Activated CD8-positive, alpha-beta T cell treated with anti-CD3 and anti-CD28 coated beads, Interleukin-2, amount 10 ng/mL, durations not matched to agents 7 days and 5 days (primary cell): ENCODE results near the gene FHOD1. TPM values are rescaled to one million over a fixed set of nuclear protein-coding genes. Genes with fewer than 3 reads are reported as not detected.
A peak's percentile ranks its signal among the peaks of the same experiment; 100 is the strongest.

Source experiments
- ATAC-seq: fragments of 150-1000 bp; cut with Tn5 transposase; one replicate; pipeline ENCODE4 v1.10.0; 2021; ENCODE audit warnings: moderate library complexity
- CTCF ChIA-PET: fragments of 350-600 bp; sonication (Branson Sonifier 250); formaldehyde crosslinking; loops from one replicate; lab custom pipeline; 2021; ENCODE audit warnings: antibody characterized with exemption; lab: Charles Lee
- POLR2A ChIA-PET: fragments of 350-600 bp; sonication (Branson Sonifier 250); formaldehyde crosslinking; loops from one replicate; lab custom pipeline; 2021; ENCODE audit warnings: antibody characterized with exemption; lab: Charles Lee
- DNase-seq: peaks from one replicate; pipeline ENCODE4 v3.0.0-alpha.2; 2020
- H3K27ac Mint-ChIP-seq: one replicate; pipeline ENCODE4 v1.8.0; 2021; ENCODE audit warnings: mild to moderate bottlenecking, mixed read lengths
- H3K27me3 Mint-ChIP-seq: one replicate; pipeline ENCODE4 v1.8.0; 2021; ENCODE audit warnings: low read depth, mixed read lengths
- H3K36me3 Mint-ChIP-seq: one replicate; pipeline ENCODE4 v1.8.0; 2021; ENCODE audit warnings: low read depth, mixed read lengths
- H3K4me1 Mint-ChIP-seq: one replicate; pipeline ENCODE4 v1.8.0; 2021; ENCODE audit warnings: low read depth, mixed read lengths
- H3K4me3 Mint-ChIP-seq: one replicate; pipeline ENCODE4 v1.8.0; 2021; ENCODE audit warnings: mild to moderate bottlenecking, mixed read lengths
- H3K9me3 Mint-ChIP-seq: one replicate; pipeline ENCODE4 v1.8.0; 2022; ENCODE audit warnings: mixed read lengths; ENCODE audit not compliant: insufficient read depth
- total RNA-seq, 2 experiments: library from RNA; stranded (reverse); gene quantifications; one replicate each; pipeline ENCODE4 v1.2.3, GENCODE V29; 2021

Gene FHOD1
- total RNA-seq = 100 to 1,000 TPM in 1 of 2 experiments, 10 to 100 TPM in 1; 93.4 to 101 TPM

DNA sequence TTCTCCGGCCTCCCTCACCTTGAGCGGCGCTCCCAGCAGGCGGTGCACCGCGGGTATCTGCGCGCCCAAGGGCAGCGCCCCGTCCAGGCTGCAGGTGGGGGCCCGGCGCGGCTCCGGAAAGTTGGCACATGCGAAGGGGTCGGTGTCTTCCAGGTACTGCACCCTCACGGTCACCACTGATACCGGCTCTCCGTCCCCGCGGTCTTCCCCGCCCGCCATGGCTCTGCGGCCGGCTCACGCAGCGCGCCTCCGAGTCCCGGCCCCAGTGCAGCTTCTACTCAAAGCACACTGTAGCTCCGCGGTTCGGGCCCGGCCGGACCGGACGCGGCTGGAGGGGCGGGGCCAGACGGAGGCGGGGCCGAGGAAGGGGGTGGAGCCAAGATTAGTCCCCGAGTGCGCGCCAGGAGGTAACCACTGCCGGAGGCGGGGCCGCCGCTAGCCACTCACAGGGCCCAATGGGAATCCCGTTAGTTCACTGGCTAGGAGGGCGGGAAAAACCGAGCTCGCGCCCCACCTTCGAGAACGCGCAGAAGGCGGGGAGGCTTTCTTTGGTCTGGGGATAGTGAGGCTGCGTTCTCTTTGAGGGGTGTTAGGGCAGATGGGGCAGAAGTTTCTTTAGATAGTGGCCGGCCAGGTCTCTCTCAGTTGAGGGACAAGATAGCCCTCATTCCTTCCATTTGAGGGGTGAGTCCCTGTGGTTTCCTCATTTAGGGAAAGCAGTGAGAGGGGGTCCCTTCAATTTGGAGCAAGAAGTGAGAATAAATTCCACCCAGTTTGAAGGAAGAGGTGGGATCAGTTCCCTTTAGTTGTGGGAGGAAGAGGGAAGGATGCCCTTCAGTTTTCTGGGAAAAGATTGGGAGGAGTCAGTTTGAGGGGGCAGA, at the start of gene FHOD1:
TSS of gene FHOD1 (minus strand) at position 290 of the 881 bp plus-strand sequence. CDS start at position 219, 71 bp downstream.
- Mint-ChIP-seq H3K36me3 (peaks cover 12% of the 10 kb centered on the region), H3K9me3 (no peaks in the 10 kb centered on the region), H3K27me3 (peaks cover 9% of the 10 kb centered on the region), H3K4me3 (peak within 1 kb of the TSS; percentile 88), H3K4me1 (peaks cover 57% of the 10 kb centered on the region), H3K27ac (peak within 1 kb of the TSS; percentile 90)
- POLR2A ChIA-PET = interaction anchor here (0.5 to 5.9 kb wide), 8 partner anchors 14 to 225 kb away, joined by 3 to 70 read pairs (median 3); partner anchors contain the start of genes MATCAP1 and TMEM208
- DNase-seq (peak; percentile 99), ATAC-seq (peak; percentile 76)
- CTCF ChIA-PET = interaction anchor here (0.8 to 7.3 kb wide), 17 partner anchors 9 to 274 kb away, joined by 3 to 64 read pairs (median 5); partner anchors contain the start of genes ATP6V0D1, EXOC3L1, FBXL8 and PLEKHG4

- ATAC-seq (no peak), DNase-seq (no peak)
- POLR2A ChIA-PET = no interaction called here
- Mint-ChIP-seq H3K27ac (no peak overlapping the region), H3K4me3 (no peak overlapping the region), H3K27me3 (peaks cover 6% of the 10 kb centered on the region), H3K36me3 (no peaks in the 10 kb centered on the region), H3K9me3 (no peaks in the 10 kb centered on the region), H3K4me1 (no peaks in the 10 kb centered on the region)
- CTCF ChIA-PET = interaction anchor here (0.9 to 2.5 kb wide), 2 partner anchors 17 to 103 kb away, joined by 3 to 7 read pairs; partner anchors contain the start of gene PLEKHG4
Observed at GRCh38 chr16:67296420-67296819, 49.1 kb upstream of the FHOD1 start.

DNA sequence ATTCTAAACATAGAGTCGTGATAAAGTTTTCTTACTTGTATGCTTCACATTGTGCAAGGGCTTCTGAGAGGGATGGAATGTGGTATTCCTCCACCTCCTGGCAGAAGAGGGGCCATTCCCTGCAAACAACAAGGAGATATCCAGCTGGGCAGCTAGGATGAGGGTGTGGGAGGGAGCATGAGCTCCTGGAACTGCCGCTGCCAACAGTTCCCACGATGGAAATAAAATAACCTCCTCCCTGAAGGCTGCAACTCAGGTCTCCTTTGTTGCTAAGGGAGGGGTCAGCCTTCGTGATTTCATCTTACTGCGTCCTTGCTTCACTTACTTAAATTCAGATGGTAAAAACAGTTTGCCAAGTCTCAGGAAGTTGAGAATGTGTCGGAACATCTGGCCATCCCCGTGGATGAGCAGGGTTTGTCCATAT, 47.7 kb upstream of the FHOD1 start:
- POLR2A ChIA-PET = no interaction called here
- no peak for ATAC-seq

GRCh38 chr16:67294171-67294757, 47.0 kb upstream of the FHOD1 start:
- DNase-seq (no peak), ATAC-seq (no peak)
- Mint-ChIP-seq H3K27me3 (peaks cover 6% of the 10 kb centered on the region), H3K9me3 (no peaks in the 10 kb centered on the region), H3K4me1 (peaks cover 14% of the 10 kb centered on the region), H3K4me3 (no peak overlapping the region), H3K36me3 (no peaks in the 10 kb centered on the region), H3K27ac (no peak overlapping the region)
- POLR2A ChIA-PET = no interaction called here
- CTCF ChIA-PET = interaction anchor here (2.8 kb wide), 1 partner anchor 33 kb away, joined by 6 read pairs; the partner anchor contains the start of genes KCTD19 and LRRC36

More for the DNA sequence above, 47.7 kb upstream of the FHOD1 start:
- Mint-ChIP-seq H3K9me3 (no peaks in the 10 kb centered on the region), H3K4me3 (no peak overlapping the region), H3K27ac (no peak overlapping the region), H3K4me1 (peaks cover 7% of the 10 kb centered on the region), H3K36me3 (no peaks in the 10 kb centered on the region), H3K27me3 (peaks cover 6% of the 10 kb centered on the region)
- no peak for DNase-seq
- CTCF ChIA-PET = interaction anchor here (2.8 kb wide), 1 partner anchor 32 kb away, joined by 6 read pairs; the partner anchor contains the start of genes KCTD19 and LRRC36

DNA sequence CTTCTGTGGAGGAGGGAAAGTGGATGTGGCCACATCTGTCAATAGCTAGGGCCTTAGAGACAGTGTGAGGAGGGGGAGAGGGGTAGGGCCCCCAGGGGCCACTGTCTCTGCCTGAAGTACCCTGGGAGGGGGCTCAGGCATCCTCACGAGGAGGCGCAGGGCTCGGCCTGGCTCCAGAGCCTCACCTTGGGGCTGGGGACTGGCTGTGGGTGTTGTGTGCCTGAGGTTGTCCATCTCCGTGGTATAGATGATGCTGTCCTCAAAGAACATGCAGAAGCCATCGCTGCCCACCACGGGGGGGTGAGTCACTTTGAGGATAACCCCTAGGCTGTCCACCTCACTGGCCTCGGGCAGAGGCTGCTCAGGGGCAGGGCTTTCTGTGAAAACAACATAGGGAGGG, 44.2 kb upstream of the FHOD1 start:
- ChIA-PET POLR2A (interaction anchor here (0.6 kb wide), 1 partner anchor 45 kb away, joined by 3 read pairs; no protein-coding TSS in a partner anchor), CTCF (interaction anchor here (1.0 kb wide), 1 partner anchor 58 kb away, joined by 3 read pairs; no protein-coding TSS in a partner anchor)
- no peak overlapping the region for H3K4me3 Mint-ChIP-seq
- H3K27ac Mint-ChIP-seq = no peak overlapping the region
- H3K36me3 Mint-ChIP-seq = no peaks in the 10 kb centered on the region
- peaks cover 2% of the 10 kb centered on the region for H3K27me3 Mint-ChIP-seq
- ATAC-seq = no peak
- DNase-seq = no peak
- no peaks in the 10 kb centered on the region for H3K9me3 Mint-ChIP-seq
- H3K4me1 Mint-ChIP-seq = peaks cover 14% of the 10 kb centered on the region

GRCh38 chr16:67287960-67288359, 40.7 kb upstream of the FHOD1 start:
- ATAC-seq (no peak), DNase-seq (no peak)
- H3K27ac Mint-ChIP-seq = no peak overlapping the region
- peaks cover 2% of the 10 kb centered on the region for H3K36me3 Mint-ChIP-seq
- H3K27me3 Mint-ChIP-seq = no peaks in the 10 kb centered on the region
- CTCF ChIA-PET = interaction anchor here (1.3 to 1.4 kb wide), 2 partner anchors 10 to 112 kb away, joined by 3 to 5 read pairs; no protein-coding TSS in a partner anchor
- no peak overlapping the region for H3K4me3 Mint-ChIP-seq
- POLR2A ChIA-PET = interaction anchor here (1.6 kb wide), 1 partner anchor 10 kb away, joined by 5 read pairs; no protein-coding TSS in a partner anchor
- peaks cover 14% of the 10 kb centered on the region for H3K4me1 Mint-ChIP-seq
- no peaks in the 10 kb centered on the region for H3K9me3 Mint-ChIP-seq

DNA sequence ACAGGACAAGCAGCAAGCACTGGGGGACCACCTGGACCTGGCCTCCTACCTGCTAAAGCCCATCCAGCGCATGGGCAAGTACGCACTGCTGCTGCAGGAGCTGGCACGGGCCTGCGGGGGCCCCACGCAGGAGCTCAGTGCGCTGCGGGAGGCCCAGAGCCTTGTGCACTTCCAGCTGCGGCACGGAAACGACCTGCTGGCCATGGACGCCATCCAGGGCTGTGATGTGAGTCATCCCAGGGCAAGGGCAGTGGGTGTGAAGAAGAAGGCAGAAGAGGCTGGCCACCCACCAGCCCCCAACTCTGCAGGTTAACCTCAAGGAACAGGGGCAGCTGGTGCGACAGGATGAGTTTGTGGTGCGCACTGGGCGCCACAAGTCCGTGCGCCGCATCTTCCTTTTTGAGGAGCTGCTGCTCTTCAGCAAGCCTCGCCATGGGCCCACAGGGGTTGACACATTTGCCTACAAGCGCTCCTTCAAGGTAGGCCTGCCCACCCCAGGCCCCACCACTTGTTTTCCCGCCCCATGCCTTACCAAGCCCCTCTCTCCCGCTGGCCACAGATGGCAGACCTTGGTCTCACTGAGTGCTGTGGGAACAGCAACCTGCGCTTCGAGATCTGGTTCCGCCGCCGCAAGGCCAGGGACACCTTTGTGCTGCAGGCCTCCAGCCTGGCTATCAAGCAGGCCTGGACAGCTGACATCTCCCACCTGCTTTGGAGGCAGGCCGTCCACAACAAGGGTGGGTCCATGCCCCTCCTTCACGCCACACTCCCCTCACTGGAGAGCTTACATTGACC, 39.4 kb upstream of the FHOD1 start:
- H3K27ac Mint-ChIP-seq = no peak overlapping the region
- H3K27me3 Mint-ChIP-seq = no peaks in the 10 kb centered on the region
- H3K4me3 Mint-ChIP-seq = no peak overlapping the region
- ChIA-PET CTCF (no interaction called here), POLR2A (no interaction called here)
- peaks cover 14% of the 10 kb centered on the region for H3K4me1 Mint-ChIP-seq
- DNase-seq (no peak), ATAC-seq (no peak)
- H3K9me3 Mint-ChIP-seq = no peaks in the 10 kb centered on the region
- peaks cover 2% of the 10 kb centered on the region for H3K36me3 Mint-ChIP-seq

- ATAC-seq (no peak), DNase-seq (no peak)
- H3K4me1 Mint-ChIP-seq = peaks cover 7% of the 10 kb centered on the region
- ChIA-PET POLR2A (interaction anchor here (0.8 kb wide), 1 partner anchor 21 kb away, joined by 3 read pairs; no protein-coding TSS in a partner anchor), CTCF (interaction anchor here (0.5 to 1.7 kb wide), 6 partner anchors 27 to 532 kb away, joined by 3 to 5 read pairs (median 4); no protein-coding TSS in a partner anchor)
- H3K36me3 Mint-ChIP-seq = peaks cover 2% of the 10 kb centered on the region
- H3K9me3 Mint-ChIP-seq = no peaks in the 10 kb centered on the region
- H3K27ac Mint-ChIP-seq = no peak overlapping the region
- H3K27me3 Mint-ChIP-seq = no peaks in the 10 kb centered on the region
- H3K4me3 Mint-ChIP-seq = no peak overlapping the region
Observed at GRCh38 chr16:67284699-67285646, 37.7 kb upstream of the FHOD1 start.

DNA sequence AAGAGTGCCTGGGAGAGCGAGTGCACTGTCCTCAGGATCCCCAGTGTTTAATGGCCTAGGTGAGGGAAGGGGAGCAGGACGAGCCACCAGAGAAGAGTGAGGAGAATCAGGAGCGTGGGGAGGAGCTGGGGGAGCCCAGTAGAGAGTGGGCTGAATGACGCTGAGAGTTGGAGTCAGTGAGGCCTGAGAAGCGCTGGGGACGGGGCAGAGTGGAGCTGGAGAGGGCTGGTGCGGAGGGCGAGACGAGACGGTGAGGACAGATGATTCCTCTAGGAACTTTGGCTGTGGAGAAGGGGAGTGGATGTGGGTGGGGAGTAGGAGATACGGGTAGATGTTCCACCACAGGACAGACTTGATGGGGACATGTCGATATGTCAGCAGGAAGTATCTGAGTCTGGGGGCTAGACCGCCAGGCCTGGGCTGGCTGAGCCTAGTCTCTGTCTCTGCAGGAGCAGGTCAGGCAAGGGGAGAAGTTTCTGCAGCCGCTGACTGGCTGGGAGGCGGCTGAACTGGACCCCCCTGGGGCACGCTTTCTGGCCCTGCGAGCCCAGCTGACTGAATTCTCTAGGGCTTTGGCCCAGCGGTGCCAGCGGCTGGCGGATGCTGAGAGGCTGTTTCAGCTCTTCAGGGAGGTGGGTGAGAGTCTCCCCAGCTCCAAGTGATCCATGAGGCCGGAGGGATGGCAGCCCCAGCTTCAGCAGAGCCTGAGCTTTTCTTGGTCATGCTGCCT, 36.7 kb upstream of the FHOD1 start:
- H3K27ac Mint-ChIP-seq = no peak overlapping the region
- peaks cover 2% of the 10 kb centered on the region for H3K4me1 Mint-ChIP-seq
- peaks cover 2% of the 10 kb centered on the region for H3K36me3 Mint-ChIP-seq
- H3K9me3 Mint-ChIP-seq = no peaks in the 10 kb centered on the region
- no peaks in the 10 kb centered on the region for H3K27me3 Mint-ChIP-seq
- DNase-seq = no peak
- H3K4me3 Mint-ChIP-seq = no peak overlapping the region
- CTCF ChIA-PET = interaction anchor here (1.1 to 1.7 kb wide), 3 partner anchors 28 to 164 kb away, joined by 3 to 5 read pairs (median 4); no protein-coding TSS in a partner anchor
- no peak for ATAC-seq
- POLR2A ChIA-PET = interaction anchor here (0.6 kb wide), 1 partner anchor 37 kb away, joined by 3 read pairs; no protein-coding TSS in a partner anchor
